ENCODE results near the gene CXCL8. TPM values are rescaled to one million over a fixed set of nuclear protein-coding genes. Genes with fewer than 3 reads are reported as not detected.

CXCL8 gene
- total and polyA plus RNA-seq, 11 donors, result 0.15 to 7.5 (median 0.56) TPM; not detected in 3

GRCh38 chr4:73710094-73710493, 30.3 kb upstream of the CXCL8 start:
- Histone ChIP-seq H3K4me1 (peaks cover 0 to 35% (median 8%) of the 10 kb centered on the region in 12 donors), H3K36me3 (no peaks in the 10 kb centered on the region), H3K27ac (no peak overlapping the region), H3K4me3 (no peak overlapping the region), H3K9me3 (no peaks in the 10 kb centered on the region), H3K27me3 (no peaks in the 10 kb centered on the region)
- WGBS, 4 donors, result 91 to 97% (median 93%) methylated on average over 3 of the region's 3 CpGs
- no peak for ATAC-seq
- no peak for DNase-seq
- no peak for TF ChIP-seq POLR2A (IDR thresholded peaks at IDR 0.05)
- no peak for TF ChIP-seq CTCF (IDR thresholded peaks at IDR 0.05)
- intact Hi-C loops (cut with DNase I), result no loop called here

- H3K27me3 ChIP-seq, result no peaks in the 10 kb centered on the region
- no peak overlapping the region for H3K4me3 ChIP-seq
- H3K36me3 ChIP-seq, result no peaks in the 10 kb centered on the region
- WGBS, 4 donors, result 64 to 76% (median 71%) methylated on average over 2 of the region's 2 CpGs
- intact Hi-C loops (cut with DNase I), result no loop called here
- DNase-seq (no peak), ATAC-seq (no peak)
- TF ChIP-seq CTCF (IDR thresholded peaks at IDR 0.05), result no peak
- no peak overlapping the region for H3K27ac ChIP-seq
- H3K4me1 ChIP-seq, result peaks cover 0 to 24% (median 2%) of the 10 kb centered on the region in 12 donors
- H3K9me3 ChIP-seq, result no peaks in the 10 kb centered on the region
Measured at GRCh38 chr4:73711989-73712388, 28.4 kb upstream of the CXCL8 start.

GRCh38 chr4:73713650-73714049, 26.7 kb upstream of the CXCL8 start:
- intact Hi-C loops (cut with DNase I), result no loop called here
- 93 to 99% (median 97%) methylated on average over 3 of the region's 3 CpGs for WGBS, 4 donors
- ATAC-seq (no peak), DNase-seq (no peak)
- no peaks in the 10 kb centered on the region for H3K27me3 ChIP-seq
- H3K9me3 ChIP-seq, result no peaks in the 10 kb centered on the region
- no peak for TF ChIP-seq CTCF (IDR thresholded peaks at IDR 0.05)
- TF ChIP-seq POLR2A (IDR thresholded peaks at IDR 0.05), result no peak
- H3K4me1 ChIP-seq, result peaks cover 0 to 8% (median 0%) of the 10 kb centered on the region in 12 donors
- no peak overlapping the region for H3K4me3 ChIP-seq
- H3K36me3 ChIP-seq, result no peaks in the 10 kb centered on the region
- H3K27ac ChIP-seq, result no peak overlapping the region

- H3K4me3 ChIP-seq, result no peak overlapping the region
- H3K27me3 ChIP-seq, result no peaks in the 10 kb centered on the region
- peaks cover 0 to 8% (median 0%) of the 10 kb centered on the region in 12 donors for H3K4me1 ChIP-seq
- intact Hi-C loops (cut with DNase I), result no loop called here
- 92 to 94% (median 93%) methylated on average over 2 of the region's 2 CpGs for WGBS, 4 donors
- no peaks in the 10 kb centered on the region for H3K9me3 ChIP-seq
- TF ChIP-seq CTCF (IDR thresholded peaks at IDR 0.05) (no peak), POLR2A (IDR thresholded peaks at IDR 0.05) (no peak)
- no peaks in the 10 kb centered on the region for H3K36me3 ChIP-seq
- no peak overlapping the region for H3K27ac ChIP-seq
- ATAC-seq, result no peak
- DNase-seq, result no peak
Measured at GRCh38 chr4:73714647-73715046, 25.7 kb upstream of the CXCL8 start.
